Mucosa of rectum (tissue), 2 donors: ENCODE results near the gene MAP4K4.
A peak's percentile ranks its signal among the peaks of the same experiment; 100 is the strongest.

ENCODE experiments used
- H3K27ac ChIP-seq, 2 donors: one replicate each; pipeline ENCODE4 v1.7.0; 2013; ENCODE audit warnings: inconsistent platforms in 2 of 2, low read depth in 2 of 2, low read length in 2 of 2
- H3K27me3 ChIP-seq, 2 donors: one replicate each; pipeline ENCODE4 v1.7.0; 2013; ENCODE audit warnings: low read length in 2 of 2; ENCODE audit not compliant: control insufficient read depth in 2 of 2, insufficient read depth in 2 of 2
- H3K36me3 ChIP-seq, 2 donors: one replicate each; pipeline ENCODE4 v1.7.0; 2013; ENCODE audit warnings: low read length in 2 of 2; ENCODE audit not compliant: control insufficient read depth in 2 of 2, insufficient read depth in 2 of 2
- H3K4me1 ChIP-seq, 2 donors: one replicate each; pipeline ENCODE4 v1.7.0; 2013; ENCODE audit warnings: low read length in 2 of 2, mild to moderate bottlenecking in 1 of 2; ENCODE audit not compliant: control insufficient read depth in 2 of 2, insufficient read depth in 2 of 2
- H3K4me3 ChIP-seq, 2 donors: one replicate each; pipeline ENCODE4 v1.7.0; 2013; ENCODE audit warnings: low read length in 2 of 2
- H3K9ac ChIP-seq, 2 donors: one replicate each; pipeline ENCODE4 v1.7.0; 2013; ENCODE audit warnings: low read length in 2 of 2, low read depth in 1 of 2, mild to moderate bottlenecking in 1 of 2
- H3K9me3 ChIP-seq, 2 donors: one replicate each; pipeline ENCODE4 v1.7.0; 2013; ENCODE audit warnings: low read length in 2 of 2; ENCODE audit not compliant: control insufficient read depth in 2 of 2
- donor health status: healthy.
- donor health status: Normal muscosa, but diverticular disease.

MAP4K4 gene

DNA sequence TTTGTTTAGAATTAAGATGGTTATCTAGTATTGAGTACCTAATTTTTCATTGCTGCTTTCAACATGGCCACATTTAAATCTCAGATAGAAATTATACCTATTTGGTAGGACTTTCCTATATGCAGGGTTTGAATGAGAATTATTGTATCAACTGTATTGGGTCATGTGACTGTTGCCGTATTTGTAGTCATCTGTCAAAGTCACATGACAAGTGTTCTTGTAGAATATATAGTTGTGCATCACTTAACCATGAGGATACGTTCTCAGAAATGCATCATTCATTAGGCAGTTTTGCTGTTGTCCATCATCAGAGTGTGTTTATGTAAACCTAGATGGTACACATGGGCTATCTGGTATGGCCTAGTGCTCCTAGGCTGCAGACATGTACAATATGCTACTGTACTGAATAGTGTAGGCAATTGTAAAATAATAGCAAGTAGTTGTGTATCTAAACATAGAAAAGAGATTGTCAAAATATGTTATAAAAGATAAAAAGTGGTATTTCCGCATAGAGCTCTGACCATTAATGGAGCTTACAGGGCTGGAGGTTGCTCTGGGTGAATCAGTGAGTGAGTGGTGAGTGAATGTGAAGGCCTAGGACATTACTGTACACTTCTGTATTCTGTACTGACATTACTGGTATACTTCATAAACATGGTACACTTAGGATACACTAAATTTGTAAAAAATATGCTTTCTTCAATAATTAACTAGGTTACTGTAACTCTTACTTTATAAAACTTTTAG, 123.7 kb downstream of the MAP4K4 start:
- H3K36me3 ChIP-seq, result no peaks in the 10 kb centered on the region
- H3K27ac ChIP-seq, result no peak overlapping the region
- H3K4me1 ChIP-seq, result peaks cover 0 to 8% of the 10 kb centered on the region in 2 donors
- no peaks in the 10 kb centered on the region for H3K27me3 ChIP-seq
- H3K9me3 ChIP-seq, result no peaks in the 10 kb centered on the region
- H3K9ac ChIP-seq, result no peak overlapping the region
- no peak overlapping the region for H3K4me3 ChIP-seq

DNA sequence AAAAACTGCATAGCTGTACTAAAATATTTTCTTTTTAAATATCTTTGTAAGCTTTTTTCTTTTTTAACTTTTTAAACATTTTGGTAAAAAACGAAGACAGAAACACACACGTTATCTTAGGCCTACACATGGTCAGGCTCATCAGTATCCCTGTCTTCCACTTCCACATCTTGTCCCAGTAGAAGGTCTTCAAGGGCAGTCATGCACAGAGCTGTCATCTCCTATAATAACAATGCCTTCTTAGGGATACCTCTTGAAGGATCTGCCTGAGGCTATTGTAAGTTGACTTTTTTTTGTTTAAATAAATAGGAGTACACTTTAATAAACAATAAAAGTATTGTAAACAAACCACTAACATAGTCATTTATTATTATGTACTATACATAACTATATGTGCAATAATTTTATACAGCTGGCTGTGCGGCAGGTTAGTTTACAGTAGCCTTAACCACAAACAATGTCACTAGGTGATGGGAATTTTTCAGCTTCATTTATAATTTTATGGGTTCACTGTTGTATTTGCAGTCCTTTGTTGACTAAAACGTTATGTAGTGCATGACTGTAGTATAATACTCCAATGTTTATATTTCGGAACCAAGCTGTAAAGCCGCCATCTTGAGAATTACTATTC, 124.4 kb downstream of the MAP4K4 start:
- Histone ChIP-seq H3K27me3 (no peaks in the 10 kb centered on the region), H3K27ac (no peak overlapping the region), H3K9me3 (no peaks in the 10 kb centered on the region), H3K9ac (no peak overlapping the region), H3K36me3 (peaks cover 0 to 2% of the 10 kb centered on the region in 2 donors), H3K4me3 (no peak overlapping the region), H3K4me1 (peaks cover 0 to 8% of the 10 kb centered on the region in 2 donors)

DNA sequence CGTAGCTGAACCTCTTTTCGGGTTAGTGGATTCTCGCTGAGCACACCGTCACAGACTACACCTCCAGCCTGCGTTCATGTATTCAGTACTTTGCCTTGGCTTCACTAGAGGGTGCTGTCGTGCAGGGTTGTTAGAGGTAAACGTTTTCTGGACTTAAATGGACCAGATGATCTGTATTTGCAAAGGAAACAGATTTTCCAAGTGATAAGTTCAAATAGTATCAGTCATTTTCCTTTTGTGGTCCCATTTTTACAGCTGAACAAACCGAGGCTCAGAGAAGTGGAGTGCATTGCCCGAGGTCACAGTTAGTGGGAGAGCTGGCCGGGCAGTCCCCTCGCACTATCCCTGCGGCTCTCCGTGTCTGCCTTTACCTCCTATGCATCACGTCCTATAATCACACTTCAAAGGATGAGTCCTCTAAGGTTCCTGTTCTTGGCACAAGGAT, 125.9 kb downstream of the MAP4K4 start:
- H3K27ac ChIP-seq, result no peak overlapping the region

GRCh38 chr2:101823859-101824258, 126.4 kb downstream of the MAP4K4 start:
- Histone ChIP-seq H3K4me3 (no peak overlapping the region), H3K9ac (no peak overlapping the region), H3K9me3 (no peaks in the 10 kb centered on the region), H3K27me3 (no peaks in the 10 kb centered on the region), H3K36me3 (peaks cover 0 to 9% of the 10 kb centered on the region in 2 donors), H3K4me1 (peaks cover 0 to 4% of the 10 kb centered on the region in 2 donors), H3K27ac (no peak overlapping the region)

More for the DNA sequence above, 125.9 kb downstream of the MAP4K4 start:
- Histone ChIP-seq H3K9me3 (no peaks in the 10 kb centered on the region), H3K27me3 (no peaks in the 10 kb centered on the region), H3K36me3 (peaks cover 0 to 8% of the 10 kb centered on the region in 2 donors), H3K4me1 (peaks cover 0 to 8% of the 10 kb centered on the region in 2 donors), H3K9ac (no peak overlapping the region), H3K4me3 (peak overlapping the region in 1 of 2 donors; percentile 5)

DNA sequence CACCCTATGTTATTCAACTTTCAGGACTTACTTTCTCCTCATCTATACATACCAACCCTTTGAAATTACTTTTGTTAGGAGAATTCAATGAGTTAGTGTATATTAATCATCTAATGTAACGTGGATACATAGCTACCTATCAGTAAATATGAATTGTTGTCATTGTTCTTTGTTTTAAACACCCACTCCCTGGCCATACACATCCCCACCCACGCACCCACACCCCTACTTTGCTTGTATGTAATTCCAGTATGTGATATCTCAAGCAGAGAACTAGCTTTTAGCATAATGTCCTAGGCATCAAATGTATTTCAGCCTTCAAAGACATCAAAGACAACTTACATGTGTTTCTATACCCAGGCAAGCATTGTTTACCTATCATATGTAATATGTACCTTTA, 129.2 kb downstream of the MAP4K4 start:
- no peak overlapping the region for H3K9ac ChIP-seq
- H3K4me3 ChIP-seq, result no peak overlapping the region
- H3K27ac ChIP-seq, result no peak overlapping the region
- H3K36me3 ChIP-seq, result peaks cover 3 to 14% of the 10 kb centered on the region in 2 donors
- H3K9me3 ChIP-seq, result no peaks in the 10 kb centered on the region
- H3K4me1 ChIP-seq, result peaks cover 0 to 6% of the 10 kb centered on the region in 2 donors
- H3K27me3 ChIP-seq, result no peaks in the 10 kb centered on the region

GRCh38 chr2:101827246-101827645, 129.7 kb downstream of the MAP4K4 start:
- Histone ChIP-seq H3K4me1 (peaks cover 0 to 9% of the 10 kb centered on the region in 2 donors), H3K27me3 (no peaks in the 10 kb centered on the region), H3K4me3 (no peak overlapping the region), H3K27ac (no peak overlapping the region), H3K9me3 (no peaks in the 10 kb centered on the region), H3K9ac (no peak overlapping the region), H3K36me3 (peaks cover 3 to 14% of the 10 kb centered on the region in 2 donors)

DNA sequence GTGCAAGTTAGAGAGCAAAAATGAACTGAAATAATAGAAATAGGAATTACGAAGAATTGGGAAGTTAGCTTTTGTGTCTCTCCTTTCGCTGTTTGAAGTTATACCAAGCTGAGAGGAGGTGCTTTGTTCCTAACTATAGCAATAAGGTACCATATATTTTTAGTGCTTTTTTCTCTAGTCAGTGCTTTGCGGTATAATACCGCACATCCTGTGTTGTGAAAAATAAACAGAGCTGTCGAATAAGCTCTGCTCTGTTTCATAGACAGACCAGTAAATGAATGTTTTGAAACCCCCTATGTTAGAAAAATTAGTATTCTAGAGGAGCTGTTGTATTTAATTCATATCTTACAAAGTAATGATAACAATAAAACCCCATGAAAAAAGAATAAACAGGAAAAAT, 130.8 kb downstream of the MAP4K4 start:
- Histone ChIP-seq H3K4me1 (peaks cover 0 to 5% of the 10 kb centered on the region in 2 donors), H3K4me3 (no peak overlapping the region), H3K9ac (no peak overlapping the region), H3K9me3 (no peaks in the 10 kb centered on the region), H3K36me3 (peaks cover 3 to 14% of the 10 kb centered on the region in 2 donors), H3K27ac (no peak overlapping the region), H3K27me3 (no peaks in the 10 kb centered on the region)

- Histone ChIP-seq H3K36me3 (peaks cover 3 to 14% of the 10 kb centered on the region in 2 donors), H3K27ac (no peak overlapping the region)
These were observed 131.3 kb downstream of the MAP4K4 start for GRCh38 chr2:101828673-101829334.

DNA sequence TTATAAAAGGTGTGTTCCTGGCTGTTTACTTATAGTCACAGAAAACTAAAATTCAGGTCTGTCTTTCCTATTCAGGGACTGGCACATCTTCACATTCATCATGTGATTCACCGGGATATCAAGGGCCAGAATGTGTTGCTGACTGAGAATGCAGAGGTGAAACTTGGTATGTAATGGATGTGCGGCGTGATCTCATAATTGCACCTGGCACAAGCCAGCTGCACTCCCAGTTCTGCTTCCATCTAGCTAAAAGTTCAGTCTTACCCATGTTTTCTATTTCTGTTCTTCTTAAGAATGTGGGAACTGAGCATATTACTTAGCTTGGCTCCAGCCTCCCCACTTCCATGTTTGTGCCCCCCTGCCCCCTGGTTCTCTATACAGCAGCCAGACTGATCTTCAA, 131.9 kb downstream of the MAP4K4 start:
- H3K4me1 ChIP-seq, result peaks cover 0 to 5% of the 10 kb centered on the region in 2 donors
- H3K36me3 ChIP-seq, result peaks cover 3 to 14% of the 10 kb centered on the region in 2 donors
- no peak overlapping the region for H3K9ac ChIP-seq

More at GRCh38 chr2:101828673-101829334, 131.3 kb downstream of the MAP4K4 start:
- H3K4me3 ChIP-seq, result no peak overlapping the region
- peaks cover 0 to 5% of the 10 kb centered on the region in 2 donors for H3K4me1 ChIP-seq
- no peak overlapping the region for H3K9ac ChIP-seq
- H3K27me3 ChIP-seq, result no peaks in the 10 kb centered on the region
- no peaks in the 10 kb centered on the region for H3K9me3 ChIP-seq

GRCh38 chr2:101830146-101830545, 132.6 kb downstream of the MAP4K4 start:
- no peak overlapping the region for H3K4me3 ChIP-seq
- H3K36me3 ChIP-seq, result peaks cover 3 to 16% of the 10 kb centered on the region in 2 donors
- H3K27me3 ChIP-seq, result no peaks in the 10 kb centered on the region
- H3K9me3 ChIP-seq, result no peaks in the 10 kb centered on the region
- H3K9ac ChIP-seq, result no peak overlapping the region
- H3K27ac ChIP-seq, result no peak overlapping the region
- H3K4me1 ChIP-seq, result peaks cover 0 to 5% of the 10 kb centered on the region in 2 donors

More for the DNA sequence above, 131.9 kb downstream of the MAP4K4 start:
- Histone ChIP-seq H3K4me3 (no peak overlapping the region), H3K27me3 (no peaks in the 10 kb centered on the region), H3K27ac (no peak overlapping the region), H3K9me3 (no peaks in the 10 kb centered on the region)
